Activated T-cell treated with anti-CD3 and anti-CD28 coated beads, Interleukin-2, amount 50 U/mL, for 72 hours (primary cell): Measurements from ENCODE around the gene ADAMTS2. TPM values are rescaled to one million over a fixed set of nuclear protein-coding genes. Genes with fewer than 3 reads are reported as not detected.

Experiments used
- ATAC-seq, 2 donors: fragments of 150-1000 bp; cut with Tn5 transposase; replicated peaks in 1 of 2; 2 replicates each; pipeline ENCODE4 v1.10.0; 2021; ENCODE audit warnings: moderate library complexity in 2 of 2, mild to moderate bottlenecking in 1 of 2
- DNase-seq, 2 donors: peaks; one replicate each; pipeline ENCODE4 v3.0.0; 2021 to 2022; ENCODE audit warnings: mixed read lengths in 1 of 2
- H3K27ac Mint-ChIP-seq: one replicate; pipeline ENCODE4 v1.8.0; 2022; ENCODE audit warnings: mild to moderate bottlenecking, moderate library complexity, mixed read lengths
- H3K27me3 Mint-ChIP-seq: one replicate; pipeline ENCODE4 v1.8.0; 2022; ENCODE audit warnings: low read depth, mixed read lengths
- H3K36me3 Mint-ChIP-seq, 2 donors: one replicate each; pipeline ENCODE4 v1.8.0; 2022; ENCODE audit warnings: mixed read lengths in 2 of 2, mild to moderate bottlenecking in 1 of 2; ENCODE audit not compliant: insufficient read depth in 2 of 2
- H3K4me1 Mint-ChIP-seq: one replicate; pipeline ENCODE4 v1.8.0; 2022; ENCODE audit warnings: low read depth, mixed read lengths
- H3K4me3 Mint-ChIP-seq, 2 donors: one replicate each; pipeline ENCODE4 v1.8.0; 2022; ENCODE audit warnings: mild to moderate bottlenecking in 2 of 2, mixed read lengths in 2 of 2, moderate library complexity in 2 of 2
- H3K9me3 Mint-ChIP-seq, 2 donors: one replicate each; pipeline ENCODE4 v1.8.0; 2022; ENCODE audit warnings: mixed read lengths in 2 of 2
- total RNA-seq, 2 donors: library from RNA; stranded (reverse); gene quantifications; one replicate each; pipeline ENCODE4 v1.2.3, GENCODE V29; 2022

The ADAMTS2 gene
- total RNA-seq, 2 donors from 2014 or later = not detected

GRCh38 chr5:179164331-179165311 lies 180.6 kb downstream of the ADAMTS2 start:
- no peak for DNase-seq
- Mint-ChIP-seq H3K36me3 (no peaks in the 10 kb centered on the region), H3K27ac (no peak overlapping the region), H3K4me1 (peaks cover 7% of the 10 kb centered on the region), H3K4me3 (no peak overlapping the region), H3K9me3 (peaks cover 0 to 5% of the 10 kb centered on the region in 2 donors), H3K27me3 (peaks cover 6% of the 10 kb centered on the region)
- ATAC-seq = no peak

DNA sequence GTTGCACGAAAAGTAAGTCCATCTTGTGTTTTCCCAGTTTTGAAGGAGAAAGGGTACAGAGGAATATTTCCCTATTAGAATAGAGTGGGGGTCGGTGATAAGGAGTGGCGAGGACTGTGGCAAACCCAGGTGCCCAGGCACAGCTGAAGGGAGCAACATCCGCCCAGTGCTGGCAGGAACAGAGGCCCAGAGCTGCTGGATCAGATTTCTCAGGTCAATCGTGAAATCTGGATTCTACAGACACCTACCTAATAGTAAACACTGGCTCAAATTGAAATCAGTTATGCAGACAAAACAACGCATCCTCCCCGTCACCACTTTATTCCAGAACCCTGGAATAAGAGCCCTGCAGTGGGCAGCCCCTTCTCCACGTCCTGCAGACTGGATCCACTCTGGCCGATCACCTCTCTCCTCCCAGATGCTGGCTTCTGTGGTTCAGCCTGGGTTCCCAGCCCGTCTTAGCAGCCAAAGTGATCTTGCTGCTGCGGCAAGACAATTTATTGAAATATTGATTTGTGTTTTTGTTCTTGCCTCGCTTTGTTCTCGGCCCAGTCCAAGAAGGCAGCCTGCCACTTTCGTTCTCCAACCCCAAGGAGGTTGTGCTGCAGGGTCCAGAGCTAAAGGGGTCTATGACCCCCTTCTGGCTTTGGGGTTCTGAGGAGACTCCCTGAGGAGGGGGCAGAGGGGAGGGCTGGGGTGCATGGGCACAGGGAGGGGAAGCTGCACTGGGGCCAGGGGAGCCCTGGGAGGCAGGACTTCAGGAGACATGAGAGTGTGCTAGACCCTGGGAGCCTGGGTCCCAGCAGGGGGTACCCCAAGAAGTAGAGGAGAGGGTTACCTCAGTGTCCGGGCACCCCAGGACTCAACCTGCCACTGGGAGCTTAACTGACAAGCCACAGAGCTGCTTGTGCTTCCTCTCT lies 181.8 kb downstream of the ADAMTS2 start:
- Mint-ChIP-seq H3K4me3 (no peak overlapping the region), H3K27ac (no peak overlapping the region), H3K4me1 (peaks cover 7% of the 10 kb centered on the region), H3K9me3 (peaks cover 0 to 5% of the 10 kb centered on the region in 2 donors), H3K36me3 (no peaks in the 10 kb centered on the region), H3K27me3 (peaks cover 6% of the 10 kb centered on the region)
- ATAC-seq = no peak
- DNase-seq = no peak

DNA sequence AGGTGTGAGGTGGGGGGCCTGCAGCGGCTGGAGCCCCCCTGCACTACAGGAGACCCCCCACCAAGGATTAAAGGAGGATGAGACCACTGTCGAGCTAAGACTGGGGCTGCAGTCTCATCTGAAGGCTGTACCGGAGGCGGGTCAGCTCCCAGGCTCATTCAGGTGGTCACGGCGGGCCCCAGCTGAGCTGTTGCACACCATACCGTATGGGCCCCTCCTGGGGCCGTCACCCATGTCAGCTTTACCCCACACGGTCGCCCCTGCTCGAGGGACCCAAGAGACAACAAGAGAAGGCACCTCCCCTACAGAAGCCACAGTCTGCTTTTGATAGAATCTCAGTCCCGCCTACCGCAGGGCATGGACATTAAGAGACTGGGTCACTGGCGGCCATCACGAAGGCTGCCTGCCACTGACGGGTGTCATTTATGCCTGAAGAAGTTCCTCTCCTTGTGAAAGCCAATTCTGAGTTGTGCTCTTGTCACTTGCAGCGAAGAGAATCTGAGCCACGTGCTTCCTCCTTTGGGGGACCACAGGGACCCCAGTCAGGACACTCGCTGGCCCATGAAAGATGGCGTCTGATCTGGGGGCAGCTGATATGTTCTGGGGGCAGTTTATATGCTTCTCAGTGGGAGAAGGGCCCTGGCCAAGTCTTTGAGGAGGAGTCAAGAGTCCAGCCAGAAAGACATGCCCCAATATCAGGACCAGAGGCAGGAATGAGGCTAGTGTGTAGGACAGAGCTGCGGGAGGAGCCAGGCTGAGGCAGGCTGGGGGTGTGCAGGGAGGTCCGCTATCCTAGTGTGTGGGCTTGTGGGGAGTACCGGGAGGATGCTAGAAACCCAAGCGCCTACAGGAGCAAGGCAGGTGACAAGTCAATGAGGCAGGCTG lies 182.7 kb downstream of the ADAMTS2 start:
- DNase-seq = no peak
- Mint-ChIP-seq H3K4me3 (no peak overlapping the region), H3K36me3 (no peaks in the 10 kb centered on the region), H3K27me3 (peaks cover 3% of the 10 kb centered on the region), H3K4me1 (peaks cover 3% of the 10 kb centered on the region), H3K27ac (no peak overlapping the region), H3K9me3 (peaks cover 0 to 5% of the 10 kb centered on the region in 2 donors)
- no peak for ATAC-seq

GRCh38 chr5:179161901-179162300 lies 183.4 kb downstream of the ADAMTS2 start:
- H3K4me3 Mint-ChIP-seq = no peak overlapping the region
- H3K4me1 Mint-ChIP-seq = no peaks in the 10 kb centered on the region
- no peaks in the 10 kb centered on the region for H3K36me3 Mint-ChIP-seq
- no peak for ATAC-seq
- no peak for DNase-seq
- H3K27me3 Mint-ChIP-seq = no peaks in the 10 kb centered on the region
- H3K9me3 Mint-ChIP-seq = peaks cover 0 to 5% of the 10 kb centered on the region in 2 donors
- H3K27ac Mint-ChIP-seq = no peak overlapping the region

GRCh38 chr5:179160584-179160983 lies 184.7 kb downstream of the ADAMTS2 start:
- H3K27me3 Mint-ChIP-seq = peaks cover 12% of the 10 kb centered on the region
- H3K4me3 Mint-ChIP-seq = no peak overlapping the region
- ATAC-seq (no peak), DNase-seq (no peak)
- H3K9me3 Mint-ChIP-seq = peaks cover 0 to 5% of the 10 kb centered on the region in 2 donors
- H3K36me3 Mint-ChIP-seq = no peaks in the 10 kb centered on the region
- no peak overlapping the region for H3K27ac Mint-ChIP-seq
- H3K4me1 Mint-ChIP-seq = no peaks in the 10 kb centered on the region

DNA sequence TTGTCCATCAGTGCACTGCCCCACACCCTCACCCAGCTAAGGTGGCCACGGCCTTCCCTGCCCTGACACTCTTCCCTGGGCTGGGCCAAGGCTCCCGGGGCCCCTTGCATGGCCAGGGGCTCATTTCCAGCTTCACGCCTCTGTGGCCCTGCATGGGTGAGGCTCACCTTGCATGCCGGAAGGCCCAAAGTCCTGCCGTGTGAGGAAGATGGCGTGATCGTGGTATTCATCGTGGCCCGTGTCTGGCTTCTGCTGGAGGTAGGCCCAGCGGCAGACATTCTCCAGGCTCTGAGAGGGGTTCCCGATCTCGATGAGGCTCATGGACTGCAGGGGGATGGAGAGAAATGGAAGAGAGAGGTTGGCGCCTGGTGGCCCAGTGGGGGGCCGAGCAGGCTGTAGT lies 186.7 kb downstream of the ADAMTS2 start:
- Mint-ChIP-seq H3K27me3 (peaks cover 12% of the 10 kb centered on the region), H3K36me3 (no peaks in the 10 kb centered on the region), H3K4me1 (no peaks in the 10 kb centered on the region), H3K9me3 (peaks cover 0 to 5% of the 10 kb centered on the region in 2 donors), H3K27ac (no peak overlapping the region), H3K4me3 (no peak overlapping the region)
- ATAC-seq (no peak), DNase-seq (no peak)

DNA sequence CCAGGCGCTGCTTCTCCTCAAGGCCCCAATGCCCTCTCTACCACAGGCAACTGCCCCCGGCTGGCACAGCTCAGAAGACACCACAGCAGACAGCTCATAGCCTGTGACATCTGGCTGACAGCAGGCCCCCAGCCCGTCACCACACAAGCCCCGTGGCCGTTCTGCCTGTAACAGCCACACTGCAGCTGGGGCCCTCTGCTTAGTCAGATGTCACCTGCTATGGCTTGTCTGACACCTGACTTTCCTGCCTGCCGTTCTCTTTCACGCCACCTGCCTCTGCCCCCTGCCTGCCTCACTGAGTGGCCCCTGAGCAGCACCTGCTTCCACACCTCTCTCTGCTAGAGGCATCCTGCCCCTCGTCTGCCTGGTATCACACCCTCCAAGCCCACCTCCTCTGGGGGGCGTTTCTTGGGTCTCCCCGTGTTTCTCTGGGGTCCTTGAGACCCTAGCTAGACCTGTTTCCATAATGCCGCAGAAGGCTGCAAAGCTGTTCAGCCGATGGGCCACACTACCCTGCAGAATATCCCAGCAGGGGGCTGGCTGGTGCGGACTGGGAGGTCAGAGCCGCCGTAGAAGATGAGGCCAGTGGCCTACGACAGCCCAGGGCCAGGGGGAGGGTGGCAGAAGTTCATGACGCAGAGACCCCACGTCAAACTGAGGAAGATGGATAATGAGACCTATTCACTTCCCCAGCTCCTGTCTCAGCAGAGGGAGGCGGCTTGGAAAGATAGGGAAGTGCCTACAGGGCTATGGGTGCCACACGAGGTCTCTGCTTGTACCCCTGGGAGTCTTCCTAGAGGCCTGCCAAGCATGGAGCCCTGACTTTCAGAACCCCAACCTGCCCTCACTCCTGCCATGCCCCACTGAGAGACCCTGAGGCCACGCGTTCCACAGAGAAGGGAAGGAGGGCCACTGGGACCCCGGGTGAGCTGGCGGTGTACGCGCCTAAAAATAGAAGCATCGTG lies 190.0 kb downstream of the ADAMTS2 start:
- Mint-ChIP-seq H3K9me3 (peaks cover 0 to under 1% of the 10 kb centered on the region in 2 donors), H3K4me1 (no peaks in the 10 kb centered on the region), H3K36me3 (no peaks in the 10 kb centered on the region), H3K27ac (no peak overlapping the region), H3K4me3 (no peak overlapping the region), H3K27me3 (peaks cover 12% of the 10 kb centered on the region)
- ATAC-seq = peak; percentile 60 to 71
- DNase-seq = no peak

- Mint-ChIP-seq H3K4me3 (no peak overlapping the region), H3K4me1 (no peaks in the 10 kb centered on the region), H3K27me3 (peaks cover 12% of the 10 kb centered on the region), H3K9me3 (no peaks in the 10 kb centered on the region), H3K36me3 (no peaks in the 10 kb centered on the region), H3K27ac (no peak overlapping the region)
- ATAC-seq (peak in 1 of 2 donors; percentile 9), DNase-seq (no peak)
Observed at GRCh38 chr5:179154346-179154990, 190.8 kb downstream of the ADAMTS2 start.

GRCh38 chr5:179153921-179154345 lies 191.3 kb downstream of the ADAMTS2 start:
- H3K27me3 Mint-ChIP-seq = peaks cover 12% of the 10 kb centered on the region
- H3K9me3 Mint-ChIP-seq = no peaks in the 10 kb centered on the region
- no peaks in the 10 kb centered on the region for H3K4me1 Mint-ChIP-seq
- H3K27ac Mint-ChIP-seq = no peak overlapping the region
- H3K36me3 Mint-ChIP-seq = no peaks in the 10 kb centered on the region
- H3K4me3 Mint-ChIP-seq = no peak overlapping the region
- no peak for ATAC-seq
- DNase-seq = no peak

GRCh38 chr5:179153341-179153901 lies 191.8 kb downstream of the ADAMTS2 start:
- Mint-ChIP-seq H3K27me3 (peaks cover 12% of the 10 kb centered on the region), H3K4me3 (no peak overlapping the region), H3K9me3 (no peaks in the 10 kb centered on the region), H3K27ac (no peak overlapping the region), H3K4me1 (no peaks in the 10 kb centered on the region), H3K36me3 (no peaks in the 10 kb centered on the region)
- DNase-seq (no peak), ATAC-seq (no peak)

- Mint-ChIP-seq H3K27ac (no peak overlapping the region), H3K27me3 (peaks cover 12% of the 10 kb centered on the region), H3K4me3 (no peak overlapping the region), H3K4me1 (no peaks in the 10 kb centered on the region), H3K36me3 (no peaks in the 10 kb centered on the region), H3K9me3 (no peaks in the 10 kb centered on the region)
- ATAC-seq = no peak
- DNase-seq = no peak
Observed at GRCh38 chr5:179152941-179153340, 192.3 kb downstream of the ADAMTS2 start.
